ENCODE measurements around the gene TSPAN18. TPM values are rescaled to one million over a fixed set of nuclear protein-coding genes. Genes with fewer than 3 reads are reported as not detected.

The TSPAN18 gene
- total and polyA plus RNA-seq, 3 donors from 2014 or later: 2.1 to 11.1 (median 5.0) TPM

GRCh38 chr11:44784436-44784760 is 57.6 kb downstream of the TSPAN18 start:
- DNase-seq: no peak
- intact Hi-C loops (cut with DNase I; ENCODE audit: low total_unique reads): no loop called here
- peaks cover 13% of the 10 kb centered on the region for H3K4me1 ChIP-seq

GRCh38 chr11:44784851-44785250 is 58.1 kb downstream of the TSPAN18 start:
- Histone ChIP-seq H3K27me3 (no peaks in the 10 kb centered on the region), H3K27ac (no peak overlapping the region), H3K4me1 (peaks cover 13% of the 10 kb centered on the region), H3K9me3 (no peaks in the 10 kb centered on the region), H3K4me3 (no peak overlapping the region), H3K36me3 (ENCODE audit: low read depth, missing control alignments) (no peaks in the 10 kb centered on the region)
- TF ChIP-seq POLR2A (IDR thresholded peaks at IDR 0.05) (no peak), CTCF (IDR thresholded peaks at IDR 0.05) (no peak)
- no peak for DNase-seq
- 86% methylated on average over 3 of the region's 3 CpGs for WGBS, 2 donors
- intact Hi-C loops (cut with DNase I; ENCODE audit: low total_unique reads): no loop called here

More at GRCh38 chr11:44784436-44784760, 57.6 kb downstream of the TSPAN18 start:
- Histone ChIP-seq H3K27ac (no peak overlapping the region), H3K9me3 (no peaks in the 10 kb centered on the region), H3K36me3 (ENCODE audit: low read depth, missing control alignments) (no peaks in the 10 kb centered on the region), H3K27me3 (no peaks in the 10 kb centered on the region), H3K4me3 (no peak overlapping the region)
- 70 to 74% methylated on average over 8 of the region's 8 CpGs for WGBS, 2 donors
- no peak for TF ChIP-seq CTCF (IDR thresholded peaks at IDR 0.05)
- TF ChIP-seq POLR2A (IDR thresholded peaks at IDR 0.05): no peak

GRCh38 chr11:44785856-44786607 is 59.3 kb downstream of the TSPAN18 start:
- no peaks in the 10 kb centered on the region for H3K9me3 ChIP-seq
- WGBS, 2 donors: 80 to 97% methylated on average over 7 of the region's 7 CpGs
- peaks cover 5% of the 10 kb centered on the region for H3K4me1 ChIP-seq
- TF ChIP-seq POLR2A (IDR thresholded peaks at IDR 0.05) (no peak), CTCF (IDR thresholded peaks at IDR 0.05) (no peak)
- H3K4me3 ChIP-seq: no peak overlapping the region
- intact Hi-C loops (cut with DNase I; ENCODE audit: low total_unique reads): no loop called here
- no peaks in the 10 kb centered on the region for H3K27me3 ChIP-seq
- DNase-seq: no peak
- H3K27ac ChIP-seq: no peak overlapping the region
- H3K36me3 ChIP-seq (ENCODE audit: low read depth, missing control alignments): no peaks in the 10 kb centered on the region

GRCh38 chr11:44787070-44787469 is 60.3 kb downstream of the TSPAN18 start:
- no peak overlapping the region for H3K4me3 ChIP-seq
- no peaks in the 10 kb centered on the region for H3K4me1 ChIP-seq
- H3K27ac ChIP-seq: no peak overlapping the region
- TF ChIP-seq POLR2A (IDR thresholded peaks at IDR 0.05): no peak
- TF ChIP-seq CTCF (IDR thresholded peaks at IDR 0.05): no peak
- no peaks in the 10 kb centered on the region for H3K27me3 ChIP-seq
- no peak for DNase-seq
- intact Hi-C loops (cut with DNase I; ENCODE audit: low total_unique reads): no loop called here
- WGBS, 2 donors: 92% methylated on average over 3 of the region's 3 CpGs
- H3K36me3 ChIP-seq (ENCODE audit: low read depth, missing control alignments): no peaks in the 10 kb centered on the region
- no peaks in the 10 kb centered on the region for H3K9me3 ChIP-seq

GRCh38 chr11:44787981-44788380 is 61.2 kb downstream of the TSPAN18 start:
- Histone ChIP-seq H3K27me3 (no peaks in the 10 kb centered on the region), H3K27ac (no peak overlapping the region), H3K4me3 (no peak overlapping the region), H3K36me3 (ENCODE audit: low read depth, missing control alignments) (no peaks in the 10 kb centered on the region), H3K9me3 (no peaks in the 10 kb centered on the region), H3K4me1 (no peaks in the 10 kb centered on the region)
- no peak for DNase-seq
- intact Hi-C loops (cut with DNase I; ENCODE audit: low total_unique reads): no loop called here
- TF ChIP-seq POLR2A (IDR thresholded peaks at IDR 0.05) (no peak), CTCF (IDR thresholded peaks at IDR 0.05) (no peak)
- WGBS, 2 donors: 94 to 97% methylated on average over 9 of the region's 9 CpGs
